Peyer's patch (tissue), 4 donors: Measurements from ENCODE around the gene OPCML.

Experiments used
- POLR2A ChIP-seq, 2 donors: fragments of 450-650 bp; IDR thresholded peaks; one replicate each; pipeline ENCODE4 v1.5.1; 2017; ENCODE audit warnings: antibody characterized with exemption in 2 of 2, mild to moderate bottlenecking in 2 of 2, moderate library complexity in 2 of 2
- TF ChIP-seq, protein P1 (sequence below), 6 experiments: fragments of 450-650 bp in 4 of 6; fragments of 200-600 bp in 2 of 6; sonication (generic) in 1 of 6; IDR thresholded peaks; one replicate each; pipeline ENCODE4 v1.5.1; 2017 to 2019; ENCODE audit warnings: antibody characterized with exemption in 6 of 6, mild to moderate bottlenecking in 3 of 6, moderate library complexity in 1 of 6

GRCh38 chr11:132538642-132539041, 993.7 kb downstream of the OPCML start:
- TF ChIP-seq, protein P1, sequence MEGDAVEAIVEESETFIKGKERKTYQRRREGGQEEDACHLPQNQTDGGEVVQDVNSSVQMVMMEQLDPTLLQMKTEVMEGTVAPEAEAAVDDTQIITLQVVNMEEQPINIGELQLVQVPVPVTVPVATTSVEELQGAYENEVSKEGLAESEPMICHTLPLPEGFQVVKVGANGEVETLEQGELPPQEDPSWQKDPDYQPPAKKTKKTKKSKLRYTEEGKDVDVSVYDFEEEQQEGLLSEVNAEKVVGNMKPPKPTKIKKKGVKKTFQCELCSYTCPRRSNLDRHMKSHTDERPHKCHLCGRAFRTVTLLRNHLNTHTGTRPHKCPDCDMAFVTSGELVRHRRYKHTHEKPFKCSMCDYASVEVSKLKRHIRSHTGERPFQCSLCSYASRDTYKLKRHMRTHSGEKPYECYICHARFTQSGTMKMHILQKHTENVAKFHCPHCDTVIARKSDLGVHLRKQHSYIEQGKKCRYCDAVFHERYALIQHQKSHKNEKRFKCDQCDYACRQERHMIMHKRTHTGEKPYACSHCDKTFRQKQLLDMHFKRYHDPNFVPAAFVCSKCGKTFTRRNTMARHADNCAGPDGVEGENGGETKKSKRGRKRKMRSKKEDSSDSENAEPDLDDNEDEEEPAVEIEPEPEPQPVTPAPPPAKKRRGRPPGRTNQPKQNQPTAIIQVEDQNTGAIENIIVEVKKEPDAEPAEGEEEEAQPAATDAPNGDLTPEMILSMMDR (IDR thresholded peaks at IDR 0.05), result no peak
- TF ChIP-seq POLR2A (IDR thresholded peaks at IDR 0.05), result no peak
